Endodermal cell (in vitro differentiated cells): ENCODE data around the gene MNAT1. TPM values are rescaled to one million over a fixed set of nuclear protein-coding genes. Genes with fewer than 3 reads are reported as not detected.

ENCODE experiments used
- DNase-seq: peaks from one replicate; pipeline ENCODE4 v3.0.0-alpha.2; 2017
- H3K27ac ChIP-seq: 2 replicates; pipeline ENCODE4 v1.5.1; 2013; ENCODE audit warnings: mild to moderate bottlenecking, low read depth, low read length, moderate library complexity
- H3K27me3 ChIP-seq: 2 replicates; pipeline ENCODE4 v1.6.1; 2013; ENCODE audit warnings: mild to moderate bottlenecking, low read length, moderate library complexity; ENCODE audit not compliant: insufficient read depth, control insufficient read depth, poor library complexity, severe bottlenecking
- H3K36me3 ChIP-seq: 2 replicates; pipeline ENCODE4 v1.7.0; 2013; ENCODE audit warnings: mild to moderate bottlenecking, low read length, moderate library complexity; ENCODE audit not compliant: control insufficient read depth, insufficient read depth
- H3K4me1 ChIP-seq: one replicate; pipeline ENCODE4 v1.7.0; 2013; ENCODE audit warnings: low read length; ENCODE audit not compliant: control insufficient read depth, insufficient read depth
- H3K4me3 ChIP-seq: 2 replicates; pipeline ENCODE4 v1.5.1; 2013; ENCODE audit warnings: mild to moderate bottlenecking, low read length, moderate library complexity
- H3K9ac ChIP-seq: 2 replicates; pipeline ENCODE4 v1.6.1; 2013; ENCODE audit warnings: mild to moderate bottlenecking, low read length, moderate library complexity; ENCODE audit not compliant: poor library complexity, severe bottlenecking; ENCODE audit errors: extremely low read depth
- H3K9me3 ChIP-seq: 2 replicates; pipeline ENCODE4 v1.6.1; 2013; ENCODE audit warnings: mild to moderate bottlenecking, low read length, moderate library complexity; ENCODE audit not compliant: control insufficient read depth
- H3K27ac Mint-ChIP-seq: 2 replicates; pipeline ENCODE4 v1.8.0; 2020; ENCODE audit warnings: mixed read lengths
- H3K27me3 Mint-ChIP-seq: 2 replicates; pipeline ENCODE4 v1.8.0; 2021; ENCODE audit warnings: mild to moderate bottlenecking, mixed read lengths; ENCODE audit not compliant: insufficient read depth
- H3K36me3 Mint-ChIP-seq: 2 replicates; pipeline ENCODE4 v1.8.0; 2020; ENCODE audit warnings: low read depth, mixed read lengths
- H3K4me1 Mint-ChIP-seq: 2 replicates; pipeline ENCODE4 v1.8.0; 2020; ENCODE audit warnings: mixed read lengths
- H3K4me3 Mint-ChIP-seq: 2 replicates; pipeline ENCODE4 v1.8.0; 2020; ENCODE audit warnings: mild to moderate bottlenecking, moderate library complexity, mixed read lengths
- H3K9me3 Mint-ChIP-seq: 2 replicates; pipeline ENCODE4 v1.8.0; 2020; ENCODE audit warnings: mild to moderate bottlenecking, mixed read lengths
- WGBS, 2 experiments: methylation state at CpG; one replicate each; pipeline versions ENCODE4 v1.1.5 to v1.1.7; 2013; ENCODE audit warnings: missing lambda C conversion rate in 2 of 2, mixed read lengths in 1 of 2; ENCODE audit not compliant: insufficient coverage in 1 of 2, insufficient read length in 1 of 2; 5-methylcytosine and 5-hydroxymethylcytosine counted together
- total RNA-seq, 2 donors: library from RNA; stranded (reverse); fragmentation: NEBNext Ultra II Directional in 1 of 2; extraction: Animal tissue kit (Norgen Biotek cat#: 25700) in 1 of 2; gene quantifications; 2 replicates in 1 of 2; 3 replicates in 1 of 2; pipeline ENCODE4 v1.2.1, GENCODE V29; 2021
- TF ChIP-seq, protein P1 (sequence below): fragments of 200-600 bp; sonication (generic); conservative IDR thresholded peaks from 2 replicates; pipeline ENCODE4 v1.5.0; 2021; ENCODE audit warnings: antibody characterized with exemption, mild to moderate bottlenecking

MNAT1 gene
- total RNA-seq, 2 donors from 2014 or later, result 36.8 to 42.6 TPM

DNA sequence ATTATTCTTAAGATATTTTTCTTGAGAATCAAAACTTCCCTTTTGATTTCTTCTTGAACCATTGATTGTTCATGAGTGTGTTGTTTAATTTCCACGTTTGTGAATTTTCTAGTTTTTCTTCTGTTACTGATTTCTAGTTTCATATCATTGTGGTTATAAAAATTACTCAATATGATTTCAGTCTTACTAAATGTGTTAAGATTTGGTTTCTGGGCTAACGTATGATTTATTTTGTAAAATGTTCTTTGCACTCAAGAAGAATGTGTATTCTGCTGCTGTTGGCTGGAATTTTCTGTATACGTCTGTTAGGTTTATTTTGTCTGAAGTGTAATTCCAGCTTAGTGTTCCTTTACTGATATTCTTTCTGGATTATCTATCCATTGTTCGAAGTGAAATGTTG is 221.6 kb downstream of the MNAT1 start:
- H3K27ac ChIP-seq, result no peak overlapping the region
- H3K36me3 ChIP-seq, result no peaks in the 10 kb centered on the region
- no peaks in the 10 kb centered on the region for H3K27me3 ChIP-seq
- H3K4me3 ChIP-seq, result no peak overlapping the region
- peaks cover 32% of the 10 kb centered on the region for H3K36me3 Mint-ChIP-seq
- H3K9ac ChIP-seq, result no peak overlapping the region
- TF ChIP-seq, protein P1, sequence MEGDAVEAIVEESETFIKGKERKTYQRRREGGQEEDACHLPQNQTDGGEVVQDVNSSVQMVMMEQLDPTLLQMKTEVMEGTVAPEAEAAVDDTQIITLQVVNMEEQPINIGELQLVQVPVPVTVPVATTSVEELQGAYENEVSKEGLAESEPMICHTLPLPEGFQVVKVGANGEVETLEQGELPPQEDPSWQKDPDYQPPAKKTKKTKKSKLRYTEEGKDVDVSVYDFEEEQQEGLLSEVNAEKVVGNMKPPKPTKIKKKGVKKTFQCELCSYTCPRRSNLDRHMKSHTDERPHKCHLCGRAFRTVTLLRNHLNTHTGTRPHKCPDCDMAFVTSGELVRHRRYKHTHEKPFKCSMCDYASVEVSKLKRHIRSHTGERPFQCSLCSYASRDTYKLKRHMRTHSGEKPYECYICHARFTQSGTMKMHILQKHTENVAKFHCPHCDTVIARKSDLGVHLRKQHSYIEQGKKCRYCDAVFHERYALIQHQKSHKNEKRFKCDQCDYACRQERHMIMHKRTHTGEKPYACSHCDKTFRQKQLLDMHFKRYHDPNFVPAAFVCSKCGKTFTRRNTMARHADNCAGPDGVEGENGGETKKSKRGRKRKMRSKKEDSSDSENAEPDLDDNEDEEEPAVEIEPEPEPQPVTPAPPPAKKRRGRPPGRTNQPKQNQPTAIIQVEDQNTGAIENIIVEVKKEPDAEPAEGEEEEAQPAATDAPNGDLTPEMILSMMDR, result no peak
- H3K4me1 ChIP-seq, result no peaks in the 10 kb centered on the region
- H3K4me1 Mint-ChIP-seq, result no peaks in the 10 kb centered on the region
- peaks cover 49% of the 10 kb centered on the region for H3K9me3 Mint-ChIP-seq
- no peak for DNase-seq
- H3K9me3 ChIP-seq, result peaks cover 48% of the 10 kb centered on the region
- 96 to 100% methylated on average over 1 to 3 of the region's 4 CpGs for WGBS, 2 experiments
- H3K27ac Mint-ChIP-seq, result no peak overlapping the region
- H3K4me3 Mint-ChIP-seq, result no peak overlapping the region
- no peaks in the 10 kb centered on the region for H3K27me3 Mint-ChIP-seq

DNA sequence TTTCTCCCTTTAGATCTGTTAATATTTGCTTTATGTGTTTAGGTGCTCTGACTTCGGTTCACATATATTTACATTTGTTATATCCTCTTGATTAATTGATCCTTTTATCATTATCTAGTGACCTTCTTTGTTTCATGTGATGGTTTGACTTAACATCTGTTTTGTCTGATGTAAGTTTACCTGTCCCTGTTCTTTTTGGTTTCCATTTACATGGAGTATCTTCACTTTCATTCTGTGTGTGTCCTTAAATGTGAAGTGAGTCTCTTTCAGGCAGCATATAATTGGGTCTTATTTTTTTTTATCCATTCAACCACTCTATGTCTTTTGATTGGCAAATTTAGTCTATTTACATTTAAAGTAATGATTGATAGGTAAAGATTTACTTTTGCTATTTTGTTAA is 222.1 kb downstream of the MNAT1 start:
- H3K4me1 ChIP-seq, result no peaks in the 10 kb centered on the region
- H3K9ac ChIP-seq, result no peak overlapping the region
- no peak overlapping the region for H3K4me3 ChIP-seq
- H3K27ac Mint-ChIP-seq, result no peak overlapping the region
- H3K4me1 Mint-ChIP-seq, result no peaks in the 10 kb centered on the region
- DNase-seq, result no peak
- no peaks in the 10 kb centered on the region for H3K27me3 Mint-ChIP-seq
- peaks cover 48% of the 10 kb centered on the region for H3K9me3 ChIP-seq
- H3K4me3 Mint-ChIP-seq, result no peak overlapping the region
- peaks cover 49% of the 10 kb centered on the region for H3K9me3 Mint-ChIP-seq
- no peaks in the 10 kb centered on the region for H3K27me3 ChIP-seq
- no CpG with 5 or more reads among the region's 1 CpG for WGBS, 2 experiments
- no peaks in the 10 kb centered on the region for H3K36me3 ChIP-seq
- H3K36me3 Mint-ChIP-seq, result peaks cover 32% of the 10 kb centered on the region
- TF ChIP-seq, protein P1, result no peak
- no peak overlapping the region for H3K27ac ChIP-seq

DNA sequence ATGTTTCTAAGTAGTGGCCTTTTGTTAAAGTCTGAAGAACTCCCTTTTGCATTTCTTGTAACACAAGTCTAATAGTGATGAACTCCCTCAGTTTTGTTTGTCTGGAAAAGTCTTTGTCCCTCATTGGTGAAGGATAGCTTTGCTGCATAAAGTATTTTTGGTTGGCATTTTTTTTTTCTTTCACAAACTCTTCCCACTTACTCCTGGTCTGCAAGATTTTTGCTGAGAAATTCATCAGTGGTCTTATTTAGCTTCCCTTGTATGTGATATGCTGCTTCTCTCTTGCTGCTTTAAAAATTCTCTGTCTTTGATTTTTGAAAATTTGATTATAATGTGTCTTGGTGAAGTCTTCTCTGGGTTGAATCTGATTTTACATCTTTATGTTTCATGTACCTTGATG is 223.6 kb downstream of the MNAT1 start:
- Histone ChIP-seq H3K4me3 (no peak overlapping the region), H3K27ac (no peak overlapping the region), H3K4me1 (no peaks in the 10 kb centered on the region), H3K9ac (no peak overlapping the region), H3K27me3 (no peaks in the 10 kb centered on the region), H3K36me3 (no peaks in the 10 kb centered on the region), H3K9me3 (peaks cover 48% of the 10 kb centered on the region)
- Mint-ChIP-seq H3K4me1 (no peaks in the 10 kb centered on the region), H3K9me3 (peaks cover 49% of the 10 kb centered on the region), H3K4me3 (no peak overlapping the region), H3K27me3 (no peaks in the 10 kb centered on the region), H3K27ac (no peak overlapping the region), H3K36me3 (peaks cover 32% of the 10 kb centered on the region)
- TF ChIP-seq, protein P1, result no peak
- DNase-seq, result no peak
